ENCODE measurements around the gene AJUBA. TPM values are rescaled to one million over a fixed set of nuclear protein-coding genes. Genes with fewer than 3 reads are reported as not detected.

AJUBA gene
- total RNA-seq, 4 donors from 2014 or later: 18.4 to 40.5 (median 34.8) TPM

DNA sequence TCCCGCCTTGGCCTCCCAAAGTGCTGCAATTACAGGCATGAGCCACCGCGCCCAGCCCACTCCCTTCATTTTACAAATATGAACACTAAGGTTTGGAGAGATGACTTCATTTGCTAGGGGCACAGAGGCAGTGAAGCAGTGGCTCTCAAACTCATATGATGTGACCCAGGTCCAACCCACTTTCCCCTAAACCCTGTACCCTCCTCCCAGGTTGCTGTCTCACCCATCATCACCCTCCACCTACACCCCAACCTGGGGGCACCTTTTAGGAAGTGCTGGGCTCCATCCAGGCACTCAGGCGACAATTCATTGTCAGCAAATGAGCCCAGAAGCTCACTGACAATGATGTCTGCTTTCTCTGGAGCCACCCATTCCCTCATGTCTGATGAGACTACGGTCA is 58.6 kb downstream of the AJUBA start:
- Histone ChIP-seq H3K27ac (no peak overlapping the region), H3K4me3 (replicated peaks in 1 of 3) (no peak overlapping the region), H3K27me3 (no peaks in the 10 kb centered on the region), H3K4me1 (peaks cover 10 to 17% of the 10 kb centered on the region in 2 donors), H3K9me3 (no peaks in the 10 kb centered on the region), H3K36me3 (peaks cover 39 to 53% of the 10 kb centered on the region in 2 donors)
- no peak for TF ChIP-seq POLR2A (IDR thresholded peaks at IDR 0.05)
- TF ChIP-seq, protein P1, sequence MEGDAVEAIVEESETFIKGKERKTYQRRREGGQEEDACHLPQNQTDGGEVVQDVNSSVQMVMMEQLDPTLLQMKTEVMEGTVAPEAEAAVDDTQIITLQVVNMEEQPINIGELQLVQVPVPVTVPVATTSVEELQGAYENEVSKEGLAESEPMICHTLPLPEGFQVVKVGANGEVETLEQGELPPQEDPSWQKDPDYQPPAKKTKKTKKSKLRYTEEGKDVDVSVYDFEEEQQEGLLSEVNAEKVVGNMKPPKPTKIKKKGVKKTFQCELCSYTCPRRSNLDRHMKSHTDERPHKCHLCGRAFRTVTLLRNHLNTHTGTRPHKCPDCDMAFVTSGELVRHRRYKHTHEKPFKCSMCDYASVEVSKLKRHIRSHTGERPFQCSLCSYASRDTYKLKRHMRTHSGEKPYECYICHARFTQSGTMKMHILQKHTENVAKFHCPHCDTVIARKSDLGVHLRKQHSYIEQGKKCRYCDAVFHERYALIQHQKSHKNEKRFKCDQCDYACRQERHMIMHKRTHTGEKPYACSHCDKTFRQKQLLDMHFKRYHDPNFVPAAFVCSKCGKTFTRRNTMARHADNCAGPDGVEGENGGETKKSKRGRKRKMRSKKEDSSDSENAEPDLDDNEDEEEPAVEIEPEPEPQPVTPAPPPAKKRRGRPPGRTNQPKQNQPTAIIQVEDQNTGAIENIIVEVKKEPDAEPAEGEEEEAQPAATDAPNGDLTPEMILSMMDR (IDR thresholded peaks at IDR 0.05): no peak
- WGBS, 2 donors: 98 to 99% methylated on average over 5 of the region's 5 CpGs
- intact Hi-C loops (cut with DNase I): no loop called here
- no peak for DNase-seq

DNA sequence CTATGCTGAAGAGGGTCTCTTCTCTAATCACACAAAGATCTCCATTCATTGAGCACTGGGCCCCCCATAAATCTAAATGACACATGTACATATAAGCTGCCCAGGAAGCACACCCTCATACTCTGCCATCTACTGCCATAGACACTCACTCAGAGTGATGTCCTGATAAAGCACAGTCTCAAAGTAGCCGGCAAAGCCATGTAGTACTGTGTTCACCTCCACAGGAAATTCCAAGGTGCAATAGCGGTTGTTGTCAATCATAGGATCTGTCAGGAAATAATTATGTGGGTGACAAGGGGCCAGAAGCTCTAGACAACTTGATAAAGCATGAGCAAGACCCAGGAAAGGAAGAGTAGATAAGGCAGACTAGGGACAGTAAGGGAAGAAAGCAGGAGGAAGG is 60.1 kb downstream of the AJUBA start:
- DNase-seq: no peak
- TF ChIP-seq POLR2A (IDR thresholded peaks at IDR 0.05): no peak
- TF ChIP-seq, protein P1 (IDR thresholded peaks at IDR 0.05): no peak
- Histone ChIP-seq H3K4me3 (replicated peaks in 1 of 3) (no peak overlapping the region), H3K36me3 (peaks cover 39 to 53% of the 10 kb centered on the region in 2 donors), H3K27ac (no peak overlapping the region), H3K27me3 (no peaks in the 10 kb centered on the region), H3K9me3 (no peaks in the 10 kb centered on the region), H3K4me1 (peaks cover 8 to 17% of the 10 kb centered on the region in 2 donors)
- 88 to 94% methylated on average over 2 of the region's 2 CpGs for WGBS, 2 donors
- intact Hi-C loops (cut with DNase I): no loop called here

Other genes with a start within 250 kb of the AJUBA start
- 100 to 1,000 TPM; 104 to 131 (median 117) TPM for gene OXA1L, start 215.9 kb downstream of the AJUBA start, total RNA-seq
- gene SLC7A7, start 167.1 kb downstream of the AJUBA start, total RNA-seq: 10 to 100 TPM in 3 of 4 donors, 1 to 10 TPM in 1; 8.4 to 15.1 (median 13.7) TPM
- gene MRPL52, start 152.7 kb downstream of the AJUBA start, total RNA-seq: 100 to 1,000 TPM in 2 of 4 donors, 10 to 100 TPM in 2; 43.7 to 166 (median 76.3) TPM
- 100 to 1,000 TPM in 1 of 4 donors, 10 to 100 TPM in 3; 59.7 to 119 (median 88.5) TPM for gene MMP14, start 146.0 kb downstream of the AJUBA start, total RNA-seq
- gene LRP10, start 110.8 kb downstream of the AJUBA start, total RNA-seq: 100 to 1,000 TPM; 107 to 143 (median 121) TPM
- 1 to 10 TPM in 1 of 4 donors, under 1 TPM in 2, not detected in 1; 0.54 to 1.2 (median 0.89) TPM for gene REM2, start 99.3 kb downstream of the AJUBA start, total RNA-seq
- gene RBM23, start 63.4 kb downstream of the AJUBA start, total RNA-seq: 1,000 to 10,000 TPM in 2 of 4 donors, 100 to 1,000 TPM in 2; 157 to 1,409 (median 683) TPM
- gene PRMT5, start 53.2 kb downstream of the AJUBA start, total RNA-seq: 10 to 100 TPM; 60.7 to 73.8 (median 63.2) TPM
- gene HAUS4, start 25.5 kb downstream of the AJUBA start, total RNA-seq: 10 to 100 TPM; 25.7 to 40.8 (median 40.0) TPM
- gene C14orf93, start 27.6 kb upstream of the AJUBA start, total RNA-seq: 10 to 100 TPM; 11.6 to 20.6 (median 15.4) TPM
- 100 to 1,000 TPM in 2 of 4 donors, 10 to 100 TPM in 2; 75.7 to 215 (median 113) TPM for gene PSMB5, start 52.3 kb upstream of the AJUBA start, total RNA-seq
- gene PSMB11, start 59.7 kb upstream of the AJUBA start, total RNA-seq: not detected
- 1 to 10 TPM; 2.9 to 7.8 (median 5.6) TPM for gene CDH24, start 75.0 kb upstream of the AJUBA start, total RNA-seq
- 100 to 1,000 TPM; 143 to 195 (median 152) TPM for gene ACIN1, start 112.6 kb upstream of the AJUBA start, total RNA-seq
- 10 to 100 TPM; 21.3 to 37.1 (median 28.9) TPM for gene C14orf119, start 113.0 kb upstream of the AJUBA start, total RNA-seq
- under 1 TPM in 1 of 4 donors, not detected in 3; 0.11 TPM for gene CIROP, start 122.4 kb upstream of the AJUBA start, total RNA-seq
- gene CEBPE, start 136.7 kb upstream of the AJUBA start, total RNA-seq: not detected
- gene SLC7A8, start 201.1 kb upstream of the AJUBA start, total RNA-seq: 10 to 100 TPM; 44.2 to 79.4 (median 53.1) TPM